Stimulated activated CD4-positive, alpha-beta T cell treated with anti-CD3 and anti-CD28 coated beads, Interleukin-1b, Interleukin-23, amount 100 ng/mL, for 4 hours (primary cell): ENCODE measurements around the gene CHPF2.

Source experiments
- DNase-seq, 2 donors: peaks; one replicate each; pipeline ENCODE4 v3.0.0-alpha.2; 2020; ENCODE audit warnings: low read depth in 2 of 2

The CHPF2 gene, protein sequence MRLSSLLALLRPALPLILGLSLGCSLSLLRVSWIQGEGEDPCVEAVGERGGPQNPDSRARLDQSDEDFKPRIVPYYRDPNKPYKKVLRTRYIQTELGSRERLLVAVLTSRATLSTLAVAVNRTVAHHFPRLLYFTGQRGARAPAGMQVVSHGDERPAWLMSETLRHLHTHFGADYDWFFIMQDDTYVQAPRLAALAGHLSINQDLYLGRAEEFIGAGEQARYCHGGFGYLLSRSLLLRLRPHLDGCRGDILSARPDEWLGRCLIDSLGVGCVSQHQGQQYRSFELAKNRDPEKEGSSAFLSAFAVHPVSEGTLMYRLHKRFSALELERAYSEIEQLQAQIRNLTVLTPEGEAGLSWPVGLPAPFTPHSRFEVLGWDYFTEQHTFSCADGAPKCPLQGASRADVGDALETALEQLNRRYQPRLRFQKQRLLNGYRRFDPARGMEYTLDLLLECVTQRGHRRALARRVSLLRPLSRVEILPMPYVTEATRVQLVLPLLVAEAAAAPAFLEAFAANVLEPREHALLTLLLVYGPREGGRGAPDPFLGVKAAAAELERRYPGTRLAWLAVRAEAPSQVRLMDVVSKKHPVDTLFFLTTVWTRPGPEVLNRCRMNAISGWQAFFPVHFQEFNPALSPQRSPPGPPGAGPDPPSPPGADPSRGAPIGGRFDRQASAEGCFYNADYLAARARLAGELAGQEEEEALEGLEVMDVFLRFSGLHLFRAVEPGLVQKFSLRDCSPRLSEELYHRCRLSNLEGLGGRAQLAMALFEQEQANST

GRCh38 chr7:151232091-151232916 is at the start of gene CHPF2:
TSS of gene CHPF2 (plus strand) at chr7:151232483. CDS start at chr7:151234012, 1,529 bp downstream.
- DNase-seq, result peak; percentile 77 to 81

DNA sequence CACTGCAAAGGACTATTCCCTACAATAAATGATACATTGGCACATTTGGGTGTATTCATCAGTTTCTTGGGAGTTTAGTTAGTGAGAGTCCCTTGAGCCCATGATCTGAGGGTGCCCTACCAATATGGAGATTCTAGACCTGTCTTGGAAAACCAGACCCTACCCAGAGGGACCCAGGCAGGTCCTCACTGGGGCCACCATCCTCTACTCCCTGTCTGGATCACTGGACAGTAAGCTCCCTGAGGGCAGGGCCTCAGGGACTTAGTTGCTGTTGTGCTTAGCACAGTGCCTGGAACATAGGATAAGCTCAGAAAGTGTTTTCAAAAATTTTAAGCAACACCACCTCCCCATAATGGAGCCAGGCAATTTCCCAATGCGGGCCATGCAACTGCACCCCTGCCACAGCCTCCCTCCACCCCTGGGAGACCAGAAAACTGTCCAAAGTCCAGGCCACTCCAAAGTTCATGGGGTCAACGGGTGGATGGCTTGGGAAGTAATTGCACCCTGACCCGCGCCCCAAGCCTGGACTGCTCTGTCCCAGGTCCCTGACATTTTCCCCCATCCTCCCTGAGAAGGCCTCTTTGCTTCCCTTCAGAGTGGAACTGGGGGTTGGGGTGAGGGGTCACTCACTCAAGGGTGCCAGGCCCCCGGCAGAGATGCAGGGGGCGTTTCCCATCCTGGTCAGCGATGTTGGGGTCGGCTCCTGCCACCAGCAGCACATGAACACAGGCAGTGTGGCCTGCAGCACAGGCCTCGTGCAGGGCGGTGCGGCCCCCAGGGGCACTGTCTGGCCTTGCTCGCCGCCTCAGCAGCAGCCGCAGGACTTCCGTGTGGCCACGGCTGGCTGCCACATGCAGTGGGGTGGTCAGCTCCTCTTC is 46.3 kb upstream of the CHPF2 start:
- no peak for DNase-seq

GRCh38 chr7:151186640-151187408 is 45.5 kb upstream of the CHPF2 start, which contains the start of gene ASB10:
TSS of gene ASB10 (minus strand) at chr7:151187250. CDS start at chr7:151187130, 120 bp downstream.
- DNase-seq, result no peak

GRCh38 chr7:151187409-151188251 is 44.7 kb upstream of the CHPF2 start:
- no peak for DNase-seq

- no peak for DNase-seq
Observed at GRCh38 chr7:151188252-151188542, 44.1 kb upstream of the CHPF2 start.

DNA sequence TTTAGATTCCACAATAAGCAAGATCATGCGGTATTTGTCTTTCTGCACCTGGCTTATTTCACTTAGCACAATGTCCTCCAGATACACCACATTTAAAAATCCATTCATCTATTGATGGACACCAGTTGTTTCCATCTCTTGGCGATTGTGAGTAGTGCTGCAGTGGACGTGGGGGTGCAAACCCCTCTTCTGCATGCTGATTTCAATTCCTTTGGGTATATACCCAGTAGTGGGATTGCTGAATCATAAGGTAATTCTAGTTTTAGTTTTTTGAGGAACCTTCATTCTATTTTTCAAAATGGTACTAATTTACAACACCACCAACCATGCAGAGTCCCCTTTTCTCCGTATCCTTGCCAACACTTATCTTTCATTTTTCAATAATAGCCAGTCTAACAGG is 43.2 kb upstream of the CHPF2 start:
- DNase-seq, result no peak

DNA sequence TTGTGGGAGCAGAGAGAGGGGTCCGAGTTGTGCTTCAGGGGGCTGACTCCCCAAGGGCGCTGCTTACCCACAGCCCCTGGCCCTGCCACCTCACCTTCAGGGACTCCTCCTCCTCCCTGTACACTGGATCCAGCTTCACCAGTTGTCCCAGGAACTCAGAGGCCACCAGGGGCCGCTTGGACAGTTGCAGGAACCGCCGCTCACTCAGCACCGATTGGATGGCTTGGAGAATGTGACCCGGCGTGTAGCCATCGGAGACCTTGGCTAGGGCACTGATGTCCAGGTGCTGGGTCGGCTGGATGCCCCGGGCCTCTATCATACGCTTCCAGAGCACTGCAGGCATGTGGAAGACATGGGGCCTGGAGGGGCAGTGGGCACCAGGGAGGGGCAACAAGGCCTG is 40.7 kb upstream of the CHPF2 start:
- DNase-seq, result no peak

DNA sequence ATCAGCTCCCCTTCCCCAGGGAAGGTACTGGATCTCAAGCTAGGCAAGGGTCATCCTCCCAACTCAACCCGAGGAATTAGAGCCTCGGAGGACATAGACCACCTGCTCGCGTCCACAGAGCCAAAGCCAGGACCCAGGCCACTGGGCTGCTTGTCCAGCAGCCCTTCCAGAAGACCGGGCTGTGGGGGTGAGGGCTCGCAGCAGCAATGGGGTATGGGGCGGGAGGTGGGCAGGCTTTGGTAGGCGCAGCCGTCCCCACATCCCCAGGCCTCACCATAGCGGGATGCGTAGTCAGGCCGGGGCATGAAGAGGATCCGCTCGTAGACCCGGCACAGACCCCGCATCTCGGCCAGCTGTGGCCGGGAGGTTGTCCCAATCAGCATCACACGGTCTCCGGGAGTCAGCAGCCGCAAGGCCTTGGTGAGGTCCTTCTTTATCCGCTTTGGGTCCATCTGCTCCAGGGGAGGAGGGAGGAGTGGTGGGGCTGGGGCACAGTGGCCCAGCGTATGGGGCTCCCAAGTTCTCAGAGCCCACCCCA is 40.2 kb upstream of the CHPF2 start:
- no peak for DNase-seq

- DNase-seq, result no peak
Observed at GRCh38 chr7:151193203-151193978, 38.9 kb upstream of the CHPF2 start.

GRCh38 chr7:151194188-151194587 is 38.1 kb upstream of the CHPF2 start:
- DNase-seq, result no peak

GRCh38 chr7:151195616-151196450 is 36.5 kb upstream of the CHPF2 start:
- no peak for DNase-seq

- DNase-seq, result no peak
Observed at GRCh38 chr7:151197932-151198331, 34.4 kb upstream of the CHPF2 start.

DNA sequence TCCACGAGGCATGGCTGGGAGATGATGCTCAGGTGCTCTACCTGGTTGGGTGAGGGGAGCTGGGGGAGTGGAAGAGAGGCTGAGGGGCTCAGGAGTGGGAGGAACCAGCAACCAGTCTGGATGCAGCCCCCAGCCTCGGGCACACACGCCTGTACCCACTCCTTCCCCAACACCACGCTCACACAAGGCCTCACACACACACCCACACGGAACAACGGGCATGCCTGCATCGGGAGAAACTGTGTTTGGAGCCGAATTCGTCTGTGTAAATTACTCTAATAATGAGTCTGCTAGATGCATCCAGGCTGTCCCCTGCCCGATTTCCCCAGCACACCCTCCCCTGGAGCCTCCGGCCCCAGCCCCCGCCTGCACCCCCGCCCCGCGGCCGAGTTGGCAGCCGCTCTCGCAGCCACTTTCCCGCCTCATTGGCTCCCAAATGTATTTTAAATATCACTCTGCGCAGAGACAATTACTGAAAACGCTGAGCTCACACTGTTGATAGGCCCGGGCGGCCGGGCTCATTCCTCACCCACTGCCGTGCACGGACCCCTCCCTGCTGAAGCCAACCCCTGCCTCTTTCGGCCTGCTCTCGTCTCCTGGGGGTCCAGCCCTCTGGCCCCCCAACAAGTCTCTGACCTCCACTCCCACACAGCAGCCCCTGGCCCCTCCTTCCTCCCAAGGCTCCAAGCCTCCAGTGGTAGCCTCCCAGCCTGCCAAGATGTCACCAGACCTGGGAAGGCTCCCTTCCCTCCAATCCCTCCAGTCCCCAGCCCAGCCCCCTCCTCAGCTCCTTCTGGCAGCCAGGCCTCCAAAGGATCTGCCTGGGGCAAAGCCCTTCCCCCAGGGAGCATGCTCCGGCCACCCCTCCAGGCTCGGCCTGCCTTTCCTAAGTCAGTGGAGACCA is 33.1 kb upstream of the CHPF2 start:
- DNase-seq, result no peak

GRCh38 chr7:151201344-151201743 is 30.9 kb upstream of the CHPF2 start:
- DNase-seq, result no peak

DNA sequence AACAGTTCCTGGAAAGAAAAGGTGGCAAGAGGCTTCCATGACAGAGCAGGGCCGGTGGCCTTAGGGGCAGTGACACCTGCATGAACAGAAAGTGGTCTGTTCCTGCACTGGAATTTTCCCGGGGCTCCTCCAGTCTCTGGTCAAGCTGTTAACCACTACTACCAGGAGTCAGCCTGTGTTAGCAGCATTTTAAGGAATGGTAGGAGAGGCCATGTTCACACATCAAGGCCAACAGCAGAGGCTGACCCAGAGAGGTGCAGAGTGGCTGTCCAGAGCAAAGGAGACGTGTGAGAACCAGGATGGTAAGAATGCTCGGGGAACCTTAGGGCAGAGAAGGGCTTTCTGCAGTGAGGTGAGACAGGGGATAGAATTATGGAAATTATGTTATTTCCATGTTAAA is 30.5 kb upstream of the CHPF2 start:
- DNase-seq, result no peak

DNA sequence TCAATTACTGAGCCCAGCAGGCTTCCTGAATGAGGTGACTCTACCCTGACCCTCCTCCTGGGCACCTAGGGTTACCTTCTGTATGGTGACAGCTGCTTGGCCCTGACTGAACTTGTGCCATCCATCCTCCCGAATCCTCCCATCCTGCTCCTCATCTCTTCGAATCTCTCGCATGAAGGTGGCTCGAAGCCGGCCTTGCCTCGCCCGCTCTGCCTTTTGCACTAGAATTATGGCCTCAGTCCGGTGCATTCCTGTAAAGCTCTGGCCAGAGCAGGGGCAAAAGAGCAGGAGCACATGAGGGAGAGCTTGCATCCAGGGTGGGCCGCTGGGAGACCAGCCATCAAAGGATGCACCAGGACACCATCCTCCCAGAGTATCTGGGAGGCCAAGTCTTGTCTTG is 29.4 kb upstream of the CHPF2 start:
- DNase-seq, result no peak
